ENCODE results near the gene ABHD2. TPM values are rescaled to one million over a fixed set of nuclear protein-coding genes. Genes with fewer than 3 reads are reported as not detected.

ABHD2 gene
- total RNA-seq, 1 experiment from 2014 or later = 15.6 TPM

- Histone ChIP-seq H3K27ac (ENCODE audit: insufficient read length, low read depth, low read length) (no peak overlapping the region), H2BK5ac (ENCODE audit: insufficient read length, low read length) (no peak overlapping the region), H3K4ac (ENCODE audit: low read depth, low read length) (no peak overlapping the region), H3K79me2 (ENCODE audit: insufficient read depth, low read length) (no peaks in the 10 kb centered on the region), H3K14ac (ENCODE audit: insufficient read depth, low read length) (no peak overlapping the region), H2AFZ (ENCODE audit: low read length) (no peak overlapping the region), H3K9me3 (ENCODE audit: control insufficient read depth, low read depth, low read length) (no peaks in the 10 kb centered on the region), H3K56ac (ENCODE audit: insufficient read length, low read depth, low read length) (no peak overlapping the region), H4K20me1 (ENCODE audit: control insufficient read depth, insufficient read depth, insufficient read length) (no peaks in the 10 kb centered on the region), H2AK5ac (ENCODE audit: insufficient read length, low read length) (no peak overlapping the region), H3K9ac (ENCODE audit: extremely low read depth, insufficient read length, low read length) (no peak overlapping the region), H4K91ac (ENCODE audit: insufficient read length, low read depth, low read length) (no peak overlapping the region), H2BK120ac (ENCODE audit: low read depth, low read length, poor library complexity, severe bottlenecking) (no peak overlapping the region), H3K27me3 (ENCODE audit: insufficient read depth, low read length) (no peaks in the 10 kb centered on the region), H2BK12ac (ENCODE audit: insufficient read length, low read depth, low read length) (no peak overlapping the region), H3K4me2 (ENCODE audit: insufficient read depth, insufficient read length, low read length) (peak overlapping the region; percentile 32), H3K18ac (ENCODE audit: insufficient read length, low read depth, low read length) (no peak overlapping the region), H3K23ac (ENCODE audit: insufficient read length, low read depth, low read length) (no peak overlapping the region), H3K23me2 (ENCODE audit: insufficient read length, low read depth, low read length, poor library complexity, severe bottlenecking) (no peaks in the 10 kb centered on the region), H3K4me1 (ENCODE audit: insufficient read depth, low read length) (no peaks in the 10 kb centered on the region), H2BK20ac (ENCODE audit: low read depth, low read length, poor library complexity, severe bottlenecking) (no peak overlapping the region), H4K5ac (ENCODE audit: insufficient read length, low read depth, low read length) (no peak overlapping the region), H3T11ph (ENCODE audit: low read length) (no peak overlapping the region), H2BK15ac (ENCODE audit: low read depth, low read length) (no peak overlapping the region), H3K79me1 (ENCODE audit: insufficient read depth, low read depth, low read length, poor library complexity, severe bottlenecking) (no peaks in the 10 kb centered on the region), H4K8ac (replicated peaks; ENCODE audit: insufficient read length, low read depth, low read length) (no peak overlapping the region)
- Mint-ChIP-seq H3K27me3 (ENCODE audit: low read depth) (no peaks in the 10 kb centered on the region; the same call in 1 of the 2 replicates), H3K27ac (no peak overlapping the region), H3K36me3 (ENCODE audit: insufficient read depth in 1 of 3, low read depth in 3 of 3) (no peaks in the 10 kb centered on the region), H3K4me1 (peaks cover 10 to 14% of the 10 kb centered on the region in 2 experiments), H3K4me3 (no peak overlapping the region), H3K9me3 (no peaks in the 10 kb centered on the region)
- WGBS (ENCODE audit: extremely low coverage, insufficient read length, low lambda C conversion rate) = no CpG with 5 or more reads among the region's 14 CpGs
- TF ChIP-seq CTCF (conservative IDR thresholded peaks at IDR 0.05) = peak; percentile 100
- peak; percentile 90 for DNase-seq
Measured at GRCh38 chr15:89206908-89207331, 118.7 kb downstream of the ABHD2 start.
